ENCODE data around the gene MDM2. TPM values are rescaled to one million over a fixed set of nuclear protein-coding genes. Genes with fewer than 3 reads are reported as not detected.
"Not testable (repeated sequence)": the region's sequence is repeated elsewhere in the genome, so short reads cannot be mapped to it uniquely, and the experiment has no call there.

MDM2 gene
- total and polyA plus RNA-seq, 5 experiments from 2014 or later, result 7.6 to 90.4 (median 17.9) TPM

DNA sequence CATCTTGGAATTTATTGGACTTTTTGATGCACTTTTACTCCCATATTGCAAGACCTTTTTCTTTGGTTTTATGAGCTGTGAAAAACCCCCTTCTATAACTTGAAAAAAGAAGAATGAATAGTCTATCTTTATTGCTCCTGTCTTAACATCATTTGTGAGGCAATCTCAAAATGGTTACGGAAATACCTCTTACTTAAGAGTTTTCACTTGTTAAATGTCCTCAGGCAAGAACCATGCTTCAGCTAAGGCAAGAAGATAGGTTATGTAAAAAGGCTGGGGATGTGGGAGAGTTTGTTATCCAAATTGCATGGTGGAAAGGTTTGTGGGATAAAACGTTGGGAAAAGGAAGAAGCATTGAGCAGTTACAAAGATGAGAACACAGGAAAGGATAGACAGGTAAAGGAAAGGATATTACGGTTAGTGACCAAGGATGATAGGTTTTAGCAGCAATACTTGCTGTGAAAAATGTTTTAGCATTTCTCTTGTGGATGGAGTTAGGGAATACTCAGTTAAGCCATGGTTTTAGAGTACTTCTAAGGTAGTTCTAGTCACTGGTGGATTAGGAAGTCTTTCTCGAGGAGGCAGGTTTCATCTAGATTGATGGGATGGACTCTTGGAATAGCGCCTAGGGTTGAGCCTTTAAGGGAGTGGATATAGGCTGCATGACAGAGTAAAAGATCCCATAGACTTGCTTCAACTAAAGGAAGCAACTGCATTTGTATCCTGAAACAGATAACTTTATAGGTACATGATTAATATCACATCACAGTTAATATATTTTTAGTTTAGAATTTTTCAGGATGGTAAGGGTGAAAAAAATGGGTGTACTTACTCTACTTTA, 30.3 kb downstream of the MDM2 start:
- no peak for ATAC-seq
- no peak overlapping the region for H3K27ac Mint-ChIP-seq
- POLR2A ChIA-PET, result no interaction called here
- peaks cover 5 to 77% (median 15%) of the 10 kb centered on the region in 3 donors for H3K36me3 Mint-ChIP-seq
- H3K27me3 Mint-ChIP-seq, result no peaks in the 10 kb centered on the region
- H3K9me3 Mint-ChIP-seq, result no peaks in the 10 kb centered on the region
- DNase-seq, result no peak
- no peak overlapping the region for H3K4me3 Mint-ChIP-seq
- H3K4me1 Mint-ChIP-seq, result peaks cover 1 to 19% (median 13%) of the 10 kb centered on the region in 4 donors

DNA sequence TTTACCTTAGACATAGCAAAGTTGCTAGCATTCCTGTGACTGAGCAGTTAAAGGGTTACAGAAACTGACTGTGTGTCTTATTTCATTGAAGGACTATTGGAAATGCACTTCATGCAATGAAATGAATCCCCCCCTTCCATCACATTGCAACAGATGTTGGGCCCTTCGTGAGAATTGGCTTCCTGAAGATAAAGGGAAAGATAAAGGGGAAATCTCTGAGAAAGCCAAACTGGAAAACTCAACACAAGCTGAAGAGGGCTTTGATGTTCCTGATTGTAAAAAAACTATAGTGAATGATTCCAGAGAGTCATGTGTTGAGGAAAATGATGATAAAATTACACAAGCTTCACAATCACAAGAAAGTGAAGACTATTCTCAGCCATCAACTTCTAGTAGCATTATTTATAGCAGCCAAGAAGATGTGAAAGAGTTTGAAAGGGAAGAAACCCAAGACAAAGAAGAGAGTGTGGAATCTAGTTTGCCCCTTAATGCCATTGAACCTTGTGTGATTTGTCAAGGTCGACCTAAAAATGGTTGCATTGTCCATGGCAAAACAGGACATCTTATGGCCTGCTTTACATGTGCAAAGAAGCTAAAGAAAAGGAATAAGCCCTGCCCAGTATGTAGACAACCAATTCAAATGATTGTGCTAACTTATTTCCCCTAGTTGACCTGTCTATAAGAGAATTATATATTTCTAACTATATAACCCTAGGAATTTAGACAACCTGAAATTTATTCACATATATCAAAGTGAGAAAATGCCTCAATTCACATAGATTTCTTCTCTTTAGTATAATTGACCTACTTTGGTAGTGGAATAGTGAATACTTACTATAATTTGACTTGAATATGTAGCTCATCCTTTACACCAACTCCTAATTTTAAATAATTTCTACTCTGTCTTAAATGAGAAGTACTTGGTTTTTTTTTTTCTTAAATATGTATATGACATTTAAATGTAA, 31.5 kb downstream of the MDM2 start:
- Mint-ChIP-seq H3K9me3 (no peaks in the 10 kb centered on the region), H3K36me3 (peaks cover 5 to 80% (median 15%) of the 10 kb centered on the region in 3 donors), H3K4me3 (no peak overlapping the region), H3K27me3 (no peaks in the 10 kb centered on the region), H3K27ac (peak overlapping the region in 5 of 10 donors; percentile 9 to 61 (median 29)), H3K4me1 (peaks cover 1 to 20% (median 13%) of the 10 kb centered on the region in 4 donors)
- DNase-seq (no peak), ATAC-seq (no peak)
- POLR2A ChIA-PET, result interaction anchor here (0.6 kb wide), 1 partner anchor 24 kb away, joined by 3 read pairs; no protein-coding TSS in a partner anchor

DNA sequence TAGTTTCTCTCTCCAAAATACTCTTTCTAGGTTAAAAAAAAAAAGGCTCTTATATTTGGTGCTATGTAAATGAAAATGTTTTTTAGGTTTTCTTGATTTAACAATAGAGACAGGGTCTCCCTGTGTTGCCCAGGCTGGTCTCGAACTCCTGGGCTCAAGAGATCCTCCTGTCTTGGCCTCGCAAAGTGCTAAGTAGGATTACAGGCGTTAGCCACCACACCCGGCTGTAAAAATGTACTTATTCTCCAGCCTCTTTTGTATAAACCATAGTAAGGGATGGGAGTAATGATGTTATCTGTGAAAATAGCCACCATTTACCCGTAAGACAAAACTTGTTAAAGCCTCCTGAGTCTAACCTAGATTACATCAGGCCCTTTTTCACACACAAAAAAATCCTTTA, 33.2 kb downstream of the MDM2 start:
- H3K4me3 Mint-ChIP-seq, DNase-seq, H3K9me3 Mint-ChIP-seq, ATAC-seq, H3K27me3 Mint-ChIP-seq: not testable (repeated sequence)
- Mint-ChIP-seq H3K4me1 (peaks cover 0 to 13% (median 10%) of the 10 kb centered on the region in 4 donors), H3K36me3 (peaks cover 5 to 68% (median 15%) of the 10 kb centered on the region in 3 donors), H3K27ac (peak overlapping the region in 3 of 10 donors; percentile 14 to 76 (median 40))
- POLR2A ChIA-PET, result interaction anchor here (0.7 kb wide), 1 partner anchor 23 kb away, joined by 11 read pairs; no protein-coding TSS in a partner anchor

DNA sequence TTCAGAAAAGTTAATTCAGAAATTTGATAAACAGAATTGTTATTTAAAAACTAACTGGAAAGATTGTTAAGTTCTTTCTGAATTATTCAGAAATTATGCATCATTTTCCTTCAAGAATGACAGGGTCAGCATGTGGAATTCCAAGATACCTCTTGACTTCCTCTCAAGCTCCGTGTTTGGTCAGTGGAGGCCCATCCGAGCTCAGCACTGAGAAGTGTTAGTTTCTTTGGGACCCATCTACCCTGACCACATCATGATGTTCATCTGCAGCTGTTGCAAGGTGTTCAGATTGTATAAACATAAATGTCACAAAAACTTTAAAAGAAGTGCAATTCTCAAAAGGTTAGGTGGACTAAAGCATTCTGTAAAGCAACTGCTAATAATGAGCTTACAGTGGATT, 33.7 kb downstream of the MDM2 start:
- H3K27ac Mint-ChIP-seq, result peak overlapping the region in 1 of 10 donors; percentile 51
- peaks cover 5 to 63% (median 15%) of the 10 kb centered on the region in 3 donors for H3K36me3 Mint-ChIP-seq
- DNase-seq (no peak), ATAC-seq (no peak)
- H3K27me3 Mint-ChIP-seq, result no peaks in the 10 kb centered on the region
- peaks cover 0 to 13% (median 9%) of the 10 kb centered on the region in 4 donors for H3K4me1 Mint-ChIP-seq
- POLR2A ChIA-PET, result interaction anchor here (0.6 kb wide), 1 partner anchor 30 kb away, joined by 3 read pairs; no protein-coding TSS in a partner anchor
- no peaks in the 10 kb centered on the region for H3K9me3 Mint-ChIP-seq
- no peak overlapping the region for H3K4me3 Mint-ChIP-seq

DNA sequence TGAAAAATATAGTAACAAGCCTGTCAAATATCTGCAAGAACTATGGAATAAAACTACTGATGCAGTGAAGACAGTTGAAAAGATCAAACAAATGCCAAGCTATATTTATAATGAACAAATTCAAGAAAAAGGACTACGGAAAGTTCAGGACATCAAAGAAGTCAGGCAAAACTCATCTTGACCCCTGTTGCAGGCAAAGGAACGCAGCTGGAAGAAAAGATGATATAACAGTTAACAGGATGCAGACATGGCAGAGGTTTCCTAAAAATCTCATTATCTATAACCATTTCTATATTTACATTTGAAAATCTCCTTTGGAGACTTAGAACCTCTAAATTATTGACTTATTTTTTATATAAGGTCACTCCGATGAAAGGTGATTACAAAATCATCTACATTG, 34.1 kb downstream of the MDM2 start:
- Mint-ChIP-seq H3K27ac (peak overlapping the region in 2 of 10 donors; percentile 51 to 57), H3K4me1 (peaks cover 0 to 13% (median 9%) of the 10 kb centered on the region in 4 donors), H3K36me3 (peaks cover 5 to 59% (median 13%) of the 10 kb centered on the region in 3 donors), H3K27me3 (no peaks in the 10 kb centered on the region), H3K4me3 (no peak overlapping the region), H3K9me3 (no peaks in the 10 kb centered on the region)
- ATAC-seq (no peak), DNase-seq (no peak)
- POLR2A ChIA-PET, result interaction anchor here (0.6 kb wide), 1 partner anchor 30 kb away, joined by 3 read pairs; no protein-coding TSS in a partner anchor

DNA sequence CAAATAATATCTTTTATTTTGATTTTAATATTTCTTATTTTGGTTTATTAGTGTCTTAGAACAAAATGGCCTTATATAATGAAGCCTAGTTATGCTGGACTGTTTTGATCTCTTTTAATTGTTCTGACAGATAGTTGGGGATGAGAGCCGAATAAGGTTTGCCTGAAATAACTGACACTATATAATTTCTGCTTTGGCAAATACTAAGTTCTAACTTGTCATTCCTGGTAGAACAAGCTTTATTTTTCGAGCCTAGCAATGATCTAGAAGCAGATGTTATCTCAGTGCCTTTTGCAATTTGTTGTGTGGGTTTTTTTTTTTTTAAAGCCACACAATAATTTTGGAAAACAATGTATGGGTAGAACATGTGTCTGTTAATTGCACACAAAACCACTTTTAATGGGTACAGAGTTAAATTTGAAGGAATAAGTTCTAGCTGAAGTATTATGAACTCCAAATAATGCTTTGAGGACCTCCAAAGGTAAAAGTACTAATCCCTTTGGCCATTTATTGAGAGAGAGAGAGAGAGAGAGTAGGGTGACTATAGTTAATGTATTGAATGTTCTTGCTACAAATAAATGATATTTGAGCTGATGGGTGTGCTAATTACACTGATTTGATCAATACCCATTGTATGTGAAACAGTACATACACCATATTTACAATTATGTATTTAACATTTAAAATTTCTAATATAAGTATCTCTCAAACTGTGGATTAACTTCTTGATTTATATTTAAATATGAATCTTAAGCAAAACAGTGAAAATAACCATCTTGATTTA, 35.0 kb downstream of the MDM2 start:
- H3K36me3 Mint-ChIP-seq, result peaks cover 5 to 52% (median 12%) of the 10 kb centered on the region in 3 donors
- no peak overlapping the region for H3K4me3 Mint-ChIP-seq
- H3K9me3 Mint-ChIP-seq, result no peaks in the 10 kb centered on the region
- POLR2A ChIA-PET, result interaction anchor here (0.7 kb wide), 1 partner anchor 12 kb away, joined by 4 read pairs; no protein-coding TSS in a partner anchor
- peak overlapping the region in 4 of 10 donors; percentile 15 to 68 (median 35) for H3K27ac Mint-ChIP-seq
- H3K4me1 Mint-ChIP-seq, result peaks cover 0 to 12% (median 8%) of the 10 kb centered on the region in 4 donors
- no peaks in the 10 kb centered on the region for H3K27me3 Mint-ChIP-seq
- ATAC-seq (no peak), DNase-seq (no peak)

DNA sequence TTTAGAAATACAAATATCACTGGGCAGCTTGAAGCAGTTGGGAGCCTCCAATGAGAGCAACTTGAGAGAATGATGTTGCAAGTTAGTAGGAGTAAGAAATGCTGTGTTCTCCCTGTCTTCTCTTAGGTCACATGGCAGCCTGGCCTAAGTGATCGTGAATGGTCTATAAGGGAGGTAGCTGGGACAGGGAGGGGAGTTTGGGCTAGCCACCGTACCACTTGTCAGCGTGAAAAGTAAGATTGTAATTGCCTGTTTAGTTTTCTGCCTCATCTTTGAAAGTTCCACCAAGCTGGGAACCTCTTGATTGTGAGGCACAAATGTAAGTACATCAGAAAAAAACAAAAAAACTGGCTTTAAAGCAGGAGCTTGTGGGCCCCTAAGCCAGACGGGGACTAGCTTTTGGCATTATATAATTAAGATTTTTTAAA, 36.4 kb downstream of the MDM2 start:
- ATAC-seq, result no peak
- Mint-ChIP-seq H3K27ac (peak overlapping the region in 2 of 10 donors; percentile 20 to 80), H3K9me3 (no peaks in the 10 kb centered on the region), H3K4me3 (no peak overlapping the region), H3K36me3 (peaks cover 1 to 42% (median 6%) of the 10 kb centered on the region in 3 donors), H3K4me1 (peaks cover 0 to 6% (median 4%) of the 10 kb centered on the region in 4 donors), H3K27me3 (no peaks in the 10 kb centered on the region)
- POLR2A ChIA-PET, result no interaction called here
- no peak for DNase-seq

DNA sequence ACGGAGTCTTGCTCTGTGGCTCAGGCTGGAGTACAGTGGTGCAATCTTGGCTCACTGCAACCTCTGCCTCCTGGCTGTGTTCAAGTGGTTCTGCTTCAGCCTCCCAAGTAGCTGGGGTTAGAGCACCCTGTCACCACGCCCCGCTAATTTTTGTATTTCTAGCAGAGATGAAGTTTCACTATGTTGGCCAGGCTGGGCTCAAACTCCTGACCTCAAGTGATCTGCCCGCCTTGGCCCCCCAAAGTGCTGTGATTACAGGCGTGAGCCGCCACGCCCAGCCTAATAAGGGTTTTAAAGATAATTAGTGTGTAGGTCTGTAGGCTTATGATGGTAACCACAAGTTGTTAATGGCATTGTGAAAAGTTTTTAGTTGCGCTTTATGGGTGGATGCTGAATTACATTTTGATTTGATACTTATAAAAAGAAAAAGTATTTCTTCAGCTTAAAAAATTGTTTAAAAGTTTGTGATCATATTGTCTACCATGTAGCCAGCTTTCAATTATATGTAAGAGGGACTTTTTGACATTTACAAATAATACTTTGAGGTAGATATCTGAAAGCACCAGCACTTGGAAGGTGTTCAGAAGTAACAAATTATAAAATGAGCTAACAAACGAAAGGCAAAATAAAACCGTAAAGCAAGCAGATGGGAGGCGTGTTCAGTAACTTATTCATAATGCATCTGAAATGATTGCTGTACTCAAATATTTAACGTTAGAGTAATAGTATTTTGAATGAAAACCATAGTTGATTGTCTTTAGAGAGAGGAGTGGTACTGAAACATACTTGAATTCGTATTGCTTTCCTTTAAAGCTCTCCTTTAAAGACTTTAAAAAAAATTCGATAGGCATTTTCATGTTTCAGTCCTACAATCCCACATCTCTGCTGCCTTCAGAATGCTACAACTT, 37.1 kb downstream of the MDM2 start:
- Mint-ChIP-seq H3K4me3 (no peak overlapping the region), H3K27me3 (no peaks in the 10 kb centered on the region), H3K36me3 (peaks cover 0 to 35% (median 2%) of the 10 kb centered on the region in 3 donors), H3K27ac (peak overlapping the region in 6 of 10 donors; percentile 9 to 75 (median 36)), H3K9me3 (no peaks in the 10 kb centered on the region), H3K4me1 (peaks cover 0 to 6% (median 4%) of the 10 kb centered on the region in 4 donors)
- DNase-seq (no peak), ATAC-seq (no peak)
- POLR2A ChIA-PET, result no interaction called here

DNA sequence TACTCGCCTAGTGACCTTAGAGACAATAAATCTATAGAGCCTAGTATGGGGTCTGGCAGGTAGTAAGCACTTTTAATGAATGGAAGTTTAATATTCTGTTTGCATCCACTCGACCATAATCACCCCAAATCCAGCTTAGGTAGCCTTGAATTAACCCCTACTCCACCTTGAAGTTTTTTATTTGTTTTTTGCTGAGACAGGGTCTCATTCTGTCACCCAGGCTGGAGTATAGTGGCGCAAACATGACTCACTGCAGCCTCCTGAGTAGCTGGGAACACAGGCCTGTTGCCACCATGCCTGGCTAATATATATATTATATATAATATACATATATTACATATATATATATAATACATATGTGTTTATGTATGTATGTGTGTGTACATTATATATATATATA, 38.8 kb downstream of the MDM2 start:
- peaks cover 0 to 18% (median under 1%) of the 10 kb centered on the region in 3 donors for H3K36me3 Mint-ChIP-seq
- H3K27ac Mint-ChIP-seq, result peak overlapping the region in 2 of 10 donors; percentile 61 to 66
- H3K27me3 Mint-ChIP-seq, result no peaks in the 10 kb centered on the region
- peaks cover 0 to 6% (median 3%) of the 10 kb centered on the region in 4 donors for H3K4me1 Mint-ChIP-seq
- no peak for ATAC-seq
- no peak overlapping the region for H3K4me3 Mint-ChIP-seq
- no peaks in the 10 kb centered on the region for H3K9me3 Mint-ChIP-seq
- DNase-seq, result no peak
- POLR2A ChIA-PET, result no interaction called here

DNA sequence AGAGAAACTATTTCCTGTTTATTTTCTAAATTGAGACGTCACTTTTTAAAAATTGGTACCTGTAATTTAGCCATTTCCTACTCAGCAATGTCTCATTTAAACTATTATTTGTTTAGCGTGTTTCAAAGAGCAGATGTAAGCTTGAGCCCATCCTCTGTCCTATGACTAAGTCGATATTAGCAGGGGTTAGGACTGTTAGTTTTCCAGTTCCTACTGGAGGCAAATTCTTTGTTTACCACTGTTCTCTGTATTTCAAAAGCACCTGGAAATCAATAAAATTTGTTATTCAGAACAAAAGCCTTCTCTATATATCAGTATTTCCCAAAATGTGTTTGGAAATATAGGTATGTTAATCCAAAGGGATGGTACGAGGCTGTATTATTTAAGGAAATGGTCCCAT, 42.4 kb downstream of the MDM2 start:
- Mint-ChIP-seq H3K27ac (no peak overlapping the region), H3K36me3 (no peaks in the 10 kb centered on the region), H3K4me3 (no peak overlapping the region), H3K4me1 (peaks cover 0 to 1% (median 0%) of the 10 kb centered on the region in 4 donors), H3K9me3 (no peaks in the 10 kb centered on the region), H3K27me3 (no peaks in the 10 kb centered on the region)
- no peak for DNase-seq
- POLR2A ChIA-PET, result no interaction called here
- ATAC-seq, result no peak

Data from naive thymus-derived CD8-positive, alpha-beta T cell (primary cell).